Transverse colon (tissue), 4 donors: ENCODE measurements around the gene P2RX2. TPM values are rescaled to one million over a fixed set of nuclear protein-coding genes. Genes with fewer than 3 reads are reported as not detected.

Source experiments
- DNase-seq: peaks from one replicate; pipeline ENCODE4 v3.0.0-alpha.2; 2019
- H3K27ac ChIP-seq, 4 donors: fragments of 200-600 bp; sonication (generic); 2 replicates each; pipeline ENCODE4 v1.5.1; 2016 to 2018; ENCODE audit warnings: inconsistent platforms in 4 of 4
- H3K27me3 ChIP-seq: fragments of 200-600 bp; sonication (generic); 2 replicates; pipeline ENCODE4 v1.5.1; 2017; ENCODE audit warnings: inconsistent platforms
- H3K36me3 ChIP-seq, 4 donors: fragments of 200-600 bp; sonication (generic); 2 replicates each; pipeline ENCODE4 v1.5.1; 2017 to 2019; ENCODE audit warnings: inconsistent platforms in 4 of 4
- H3K4me1 ChIP-seq, 4 donors: fragments of 200-600 bp; sonication (generic); 2 replicates each; pipeline ENCODE4 v1.5.1; 2017 to 2020; ENCODE audit warnings: inconsistent platforms in 4 of 4
- H3K4me3 ChIP-seq, 4 donors: fragments of 200-600 bp; sonication (generic); 1 replicate in 1 of 4; 2 replicates in 3 of 4; pipeline versions ENCODE4 v1.5.1 to v1.6.1; 2017 to 2019; ENCODE audit warnings: inconsistent platforms in 4 of 4
- H3K9me3 ChIP-seq, 2 donors: fragments of 200-600 bp; sonication (generic); 2 replicates each; pipeline ENCODE4 v1.5.1; 2017 to 2019; ENCODE audit warnings: inconsistent platforms in 2 of 2
- EP300 ChIP-seq: sonication (generic); formaldehyde crosslinking; IDR thresholded peaks from one replicate; pipeline ENCODE4 v1.6.1; 2017; ENCODE audit warnings: antibody characterized with exemption, low read depth
- POLR2A ChIP-seq: fragments of 450-650 bp; IDR thresholded peaks from one replicate; pipeline ENCODE4 v1.6.1; 2016; ENCODE audit warnings: antibody characterized with exemption, mild to moderate bottlenecking, moderate library complexity
- POLR2AphosphoS5 ChIP-seq, 3 donors: sonication (generic); formaldehyde crosslinking; IDR thresholded peaks; one replicate each; pipeline ENCODE4 v1.6.1; 2016; ENCODE audit warnings: antibody characterized with exemption in 3 of 3
- WGBS, 2 donors: methylation state at CpG; one replicate each; pipeline ENCODE4 v1.1.5; 2018; ENCODE audit warnings: low coverage in 1 of 2; 5-methylcytosine and 5-hydroxymethylcytosine counted together
- in situ Hi-C, 4 donors: fragments of 200-750 bp; cut with MboI; loops; one replicate each; pipeline versions ENCODE4 v1.15.0 to v1.15.1; 2017; ENCODE audit warnings: low sequenced_read_pairs in 3 of 4, low pct_ligation_motif_present in 1 of 4, low pct_unique_long_range_greater_than_20kb in 1 of 4
- intact Hi-C: fragments of 100-400 bp; cut with DNase I; formaldehyde crosslinking; loops from one replicate; pipeline ENCODE4 v1.15.1; 2023; ENCODE audit warnings: low total_unique reads
- total RNA-seq, 4 donors: library from RNA; depleted of rRNA; stranded (reverse); fragments of >200 nt; gene quantifications; one replicate each; pipeline ENCODE4 v1.1.0, GENCODE V29; 2016
- TF ChIP-seq, protein P1 (sequence below), 5 experiments: fragments of 200-600 bp in 3 of 5; fragments of 450-650 bp in 2 of 5; sonication (generic) in 3 of 5; IDR thresholded peaks; 1 replicate in 2 of 5; 2 replicates in 3 of 5; pipeline ENCODE4 v1.5.1; 2016 to 2017; ENCODE audit warnings: antibody characterized with exemption in 5 of 5, inconsistent platforms in 3 of 5, mild to moderate bottlenecking in 2 of 5, moderate library complexity in 1 of 5

Gene P2RX2
- total RNA-seq, 4 donors from 2014 or later: 0.96 to 2.1 TPM; not detected in 2

DNA sequence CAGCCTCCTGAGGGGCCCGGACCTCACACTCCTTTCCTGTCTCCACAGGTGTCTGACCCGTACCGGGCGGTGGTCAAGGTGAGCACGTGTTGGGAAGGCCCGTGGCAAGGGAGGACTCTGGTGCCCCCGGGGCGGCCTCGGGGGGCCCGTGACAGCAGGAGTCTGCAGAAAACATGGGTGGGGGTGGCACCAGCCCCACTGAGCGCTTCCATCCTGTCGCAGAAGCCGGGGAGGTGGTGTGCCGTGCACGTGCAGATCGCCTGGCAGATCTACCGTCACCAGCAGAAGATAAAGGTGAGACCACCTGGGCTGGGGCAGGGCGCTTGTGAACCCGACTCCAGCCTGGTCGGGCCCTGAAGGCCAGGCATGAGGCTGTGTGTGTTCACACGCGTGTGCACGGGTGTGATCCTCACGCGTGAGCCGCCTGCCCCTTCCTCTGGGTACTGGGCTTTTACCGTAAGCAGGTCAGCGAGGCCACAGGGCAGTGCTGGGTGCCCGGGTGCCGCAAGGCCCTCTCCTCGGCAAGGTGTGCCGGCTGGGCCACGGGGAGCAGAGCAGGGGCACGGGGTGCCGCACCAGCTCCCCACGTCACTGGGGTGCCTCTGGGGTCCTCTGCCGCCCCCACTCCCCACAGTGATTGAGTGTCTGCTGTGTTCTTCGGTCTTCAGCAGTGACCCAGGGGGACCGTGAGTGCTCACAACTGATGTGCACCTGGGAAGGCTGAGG lies 44.1 kb upstream of the P2RX2 start:
- H3K36me3 ChIP-seq: no peaks in the 10 kb centered on the region
- WGBS, 2 donors: 98% methylated on average over 38 of the region's 39 CpGs; no CpG with 5 or more reads in 1 of the 2 donors
- in situ Hi-C loops: no loop called here

DNA sequence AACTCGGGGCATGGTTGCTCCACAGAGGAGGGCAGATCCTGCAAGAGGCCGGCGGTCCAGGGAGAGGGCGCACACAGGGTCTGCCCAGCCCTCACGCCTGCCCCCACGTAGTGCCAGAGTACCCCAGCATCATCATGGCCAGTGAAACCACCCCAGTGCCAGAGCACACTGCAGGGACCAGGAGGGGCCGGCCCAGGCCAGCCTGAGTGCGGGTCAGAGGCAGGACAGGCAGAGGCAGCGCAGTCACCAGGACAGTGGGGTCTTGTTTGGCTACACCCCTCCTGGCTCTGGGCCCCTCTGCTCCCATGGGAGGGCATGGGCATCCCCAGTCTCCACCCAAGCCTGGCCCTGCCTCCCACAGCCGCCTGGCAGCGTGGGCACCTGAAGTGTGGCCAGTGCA lies 42.9 kb upstream of the P2RX2 start:
- no peaks in the 10 kb centered on the region for H3K36me3 ChIP-seq

More for the DNA sequence above, 44.1 kb upstream of the P2RX2 start:
- no peak for DNase-seq
- intact Hi-C loops: no loop called here
- H3K27ac ChIP-seq: no peak overlapping the region
- no peaks in the 10 kb centered on the region for H3K9me3 ChIP-seq
- no peaks in the 10 kb centered on the region for H3K4me1 ChIP-seq
- no peaks in the 10 kb centered on the region for H3K27me3 ChIP-seq
- TF ChIP-seq POLR2AphosphoS5 (IDR thresholded peaks at IDR 0.05) (no peak), POLR2A (no peak), EP300 (no peak)
- TF ChIP-seq, protein P1, sequence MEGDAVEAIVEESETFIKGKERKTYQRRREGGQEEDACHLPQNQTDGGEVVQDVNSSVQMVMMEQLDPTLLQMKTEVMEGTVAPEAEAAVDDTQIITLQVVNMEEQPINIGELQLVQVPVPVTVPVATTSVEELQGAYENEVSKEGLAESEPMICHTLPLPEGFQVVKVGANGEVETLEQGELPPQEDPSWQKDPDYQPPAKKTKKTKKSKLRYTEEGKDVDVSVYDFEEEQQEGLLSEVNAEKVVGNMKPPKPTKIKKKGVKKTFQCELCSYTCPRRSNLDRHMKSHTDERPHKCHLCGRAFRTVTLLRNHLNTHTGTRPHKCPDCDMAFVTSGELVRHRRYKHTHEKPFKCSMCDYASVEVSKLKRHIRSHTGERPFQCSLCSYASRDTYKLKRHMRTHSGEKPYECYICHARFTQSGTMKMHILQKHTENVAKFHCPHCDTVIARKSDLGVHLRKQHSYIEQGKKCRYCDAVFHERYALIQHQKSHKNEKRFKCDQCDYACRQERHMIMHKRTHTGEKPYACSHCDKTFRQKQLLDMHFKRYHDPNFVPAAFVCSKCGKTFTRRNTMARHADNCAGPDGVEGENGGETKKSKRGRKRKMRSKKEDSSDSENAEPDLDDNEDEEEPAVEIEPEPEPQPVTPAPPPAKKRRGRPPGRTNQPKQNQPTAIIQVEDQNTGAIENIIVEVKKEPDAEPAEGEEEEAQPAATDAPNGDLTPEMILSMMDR (IDR thresholded peaks at IDR 0.05): no peak
- H3K4me3 ChIP-seq: no peak overlapping the region

DNA sequence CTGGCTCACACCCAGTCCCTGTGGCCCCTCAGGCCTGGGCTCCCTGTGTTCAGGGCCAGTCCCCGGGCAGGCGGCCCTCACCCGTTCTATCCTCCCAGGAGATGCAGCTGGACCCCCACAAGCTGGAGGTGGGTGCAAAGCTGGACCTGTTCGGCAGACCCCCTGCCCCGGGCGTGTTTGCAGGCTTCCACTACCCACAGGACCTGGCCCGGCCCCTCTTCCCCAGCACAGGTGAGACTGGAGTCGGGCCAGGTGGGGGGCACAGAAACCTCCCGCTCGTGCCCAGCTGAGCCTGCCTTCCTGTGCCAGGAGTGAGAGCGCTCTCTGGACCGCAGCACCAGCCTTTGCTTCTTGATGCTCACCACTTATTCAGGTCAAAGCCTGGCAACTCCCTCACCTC lies 41.9 kb upstream of the P2RX2 start:
- 95% methylated on average over 12 of the region's 12 CpGs; no CpG with 5 or more reads in 1 of the 2 donors for WGBS, 2 donors
- TF ChIP-seq, protein P1 (IDR thresholded peaks at IDR 0.05): no peak
- no peak for TF ChIP-seq POLR2AphosphoS5 (IDR thresholded peaks at IDR 0.05)
- TF ChIP-seq EP300: no peak
- intact Hi-C loops: no loop called here

More for the DNA sequence above, 42.9 kb upstream of the P2RX2 start:
- intact Hi-C loops (no loop called here), in situ Hi-C loops (no loop called here)
- H3K4me1 ChIP-seq: no peaks in the 10 kb centered on the region
- no peak for DNase-seq
- H3K27ac ChIP-seq: no peak overlapping the region
- TF ChIP-seq POLR2A: no peak
- TF ChIP-seq, protein P1 (IDR thresholded peaks at IDR 0.05): no peak
- no peak for TF ChIP-seq EP300
- TF ChIP-seq POLR2AphosphoS5 (IDR thresholded peaks at IDR 0.05): no peak
- WGBS, 2 donors: 94% methylated on average over 10 of the region's 11 CpGs; no CpG with 5 or more reads in 1 of the 2 donors
- no peaks in the 10 kb centered on the region for H3K27me3 ChIP-seq
- H3K4me3 ChIP-seq: no peak overlapping the region
- H3K9me3 ChIP-seq: no peaks in the 10 kb centered on the region

DNA sequence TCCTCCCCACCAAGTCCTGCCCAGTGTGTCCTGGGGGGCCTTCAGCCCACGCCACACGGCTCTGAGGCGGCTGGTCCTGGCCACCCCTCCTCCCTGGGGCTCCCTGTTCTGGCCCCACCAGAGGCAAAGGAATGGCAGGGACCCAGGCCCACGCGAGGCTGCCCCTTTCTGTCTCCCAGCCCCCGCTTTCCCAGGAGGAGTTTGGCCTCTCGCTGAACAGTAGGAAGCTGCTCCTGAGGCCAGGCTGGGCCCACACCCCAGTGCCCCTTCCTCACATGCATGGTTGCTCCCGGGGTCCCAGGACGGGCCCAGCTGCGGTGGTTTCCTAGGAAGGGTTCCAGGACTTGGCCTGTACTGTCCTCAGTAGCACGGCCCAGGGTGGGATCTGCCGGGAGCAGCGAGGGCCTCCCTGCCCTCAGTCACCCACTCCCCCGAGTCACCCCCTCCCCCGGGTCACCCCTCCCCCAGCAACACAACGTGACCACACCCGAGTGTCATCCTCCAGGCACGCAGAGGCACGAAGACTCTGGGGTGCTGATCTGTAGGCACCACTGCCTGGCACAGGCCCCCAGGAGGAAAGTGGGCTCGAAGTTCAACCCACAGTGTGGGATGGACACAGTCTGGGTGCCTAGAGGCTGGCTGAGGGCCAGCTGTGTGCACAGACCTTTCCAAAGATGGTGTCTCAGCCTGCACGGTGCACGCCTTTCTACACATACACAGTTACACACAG lies 41.2 kb upstream of the P2RX2 start:
- DNase-seq: no peak
- no peak overlapping the region for H3K27ac ChIP-seq
- WGBS, 2 donors: 86% methylated on average over 20 of the region's 22 CpGs; no CpG with 5 or more reads in 1 of the 2 donors

More for the DNA sequence above, 41.9 kb upstream of the P2RX2 start:
- H3K27ac ChIP-seq: no peak overlapping the region
- in situ Hi-C loops: no loop called here
- H3K4me3 ChIP-seq: no peak overlapping the region
- no peaks in the 10 kb centered on the region for H3K9me3 ChIP-seq
- H3K27me3 ChIP-seq: no peaks in the 10 kb centered on the region
- H3K4me1 ChIP-seq: no peaks in the 10 kb centered on the region
- no peaks in the 10 kb centered on the region for H3K36me3 ChIP-seq
- DNase-seq: no peak

More for the DNA sequence above, 41.2 kb upstream of the P2RX2 start:
- no peaks in the 10 kb centered on the region for H3K4me1 ChIP-seq
- no peaks in the 10 kb centered on the region for H3K36me3 ChIP-seq
- TF ChIP-seq EP300: no peak
- TF ChIP-seq POLR2AphosphoS5 (IDR thresholded peaks at IDR 0.05): no peak
- TF ChIP-seq, protein P1 (IDR thresholded peaks at IDR 0.05): no peak
- no peak for TF ChIP-seq POLR2A
- intact Hi-C loops: no loop called here
- in situ Hi-C loops: no loop called here
- no peaks in the 10 kb centered on the region for H3K27me3 ChIP-seq
- no peaks in the 10 kb centered on the region for H3K9me3 ChIP-seq
- no peak overlapping the region for H3K4me3 ChIP-seq
